ENCODE measurements around the gene SSMEM1. TPM values are rescaled to one million over a fixed set of nuclear protein-coding genes. Genes with fewer than 3 reads are reported as not detected.

The SSMEM1 gene
- total and polyA plus RNA-seq, 9 of the 15 experiments (the other 6 are each of a cell fraction or from before 2014, with no cell fraction given): 0.10 to 0.28 (median 0.18) TPM; not detected in 4

DNA sequence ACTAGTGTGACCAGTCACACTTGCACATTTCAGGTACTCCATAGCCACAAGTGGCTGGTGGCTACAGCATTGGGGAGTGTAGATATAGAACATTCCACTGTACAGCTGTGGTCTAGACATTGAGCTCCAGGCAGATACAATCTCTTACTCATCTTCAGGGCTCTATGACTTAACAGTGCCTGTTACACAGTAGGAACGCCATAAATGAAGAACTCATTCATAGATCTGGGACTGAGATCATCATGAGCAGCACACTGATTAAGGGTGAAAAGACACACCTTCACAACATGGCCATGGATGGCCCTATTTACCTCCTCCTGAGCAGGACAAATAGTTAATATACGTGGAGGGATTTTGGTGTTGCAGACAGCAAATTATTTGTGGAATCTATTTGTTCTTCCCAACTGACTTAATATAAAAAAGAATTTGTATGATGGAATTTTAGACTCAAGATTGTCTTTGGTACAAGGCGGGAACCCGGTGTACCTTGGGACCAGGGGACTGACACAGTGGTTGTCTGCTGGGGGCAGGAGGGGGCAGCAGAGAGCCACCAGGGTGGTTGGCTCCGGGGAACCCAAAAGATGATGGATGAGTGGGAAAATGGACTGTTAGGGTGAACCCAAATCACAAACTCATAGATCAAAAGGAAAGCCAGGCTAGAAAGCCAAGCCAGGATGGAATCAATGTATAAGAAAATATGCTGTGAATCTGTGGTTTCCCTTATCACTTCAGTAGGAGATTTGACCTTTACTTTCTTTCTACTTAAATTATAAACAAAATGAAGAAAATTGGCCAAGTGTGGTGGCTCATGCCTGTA lies 34.7 kb downstream of the SSMEM1 start (continued):
- TF ChIP-seq U2AF1 (optimal IDR thresholded peaks at IDR 0.05; ENCODE audit: low read depth, low read length): no peak
- TF ChIP-seq NBN (IDR thresholded peaks at IDR 0.05; ENCODE audit: low read depth): no peak
- no peak for TF ChIP-seq MED1 (CRISPR knock-in tag; IDR thresholded peaks at IDR 0.05; ENCODE audit: borderline replicate concordance)
- TF ChIP-seq MCM2 (IDR thresholded peaks at IDR 0.05; ENCODE audit: low read depth): no peak
- TF ChIP-seq ZKSCAN8 (CRISPR knock-in tag; IDR thresholded peaks at IDR 0.05): no peak
- no peak for TF ChIP-seq ZC3H11A (IDR thresholded peaks at IDR 0.05; ENCODE audit: low read depth, low read length)
- TF ChIP-seq ZSCAN32 (CRISPR knock-in tag; IDR thresholded peaks at IDR 0.05): peak; percentile 89
- TF ChIP-seq RNF2 (IDR thresholded peaks at IDR 0.05): no peak; the same call in 1 of the 2 replicates
- no peak for TF ChIP-seq SMAD1 (IDR thresholded peaks at IDR 0.05; ENCODE audit: low read depth, low read length, partially characterized antibody)
- no peak for TF ChIP-seq MAFF (IDR thresholded peaks at IDR 0.05; ENCODE audit: low read length)
- no peak for TF ChIP-seq CCNT2 (IDR thresholded peaks at IDR 0.05; ENCODE audit: borderline replicate concordance, extremely low read depth, insufficient read length, low read depth, low read length)
- no peak for TF ChIP-seq ZNF274 (IDR thresholded peaks at IDR 0.05; ENCODE audit: borderline replicate concordance, low read depth, low read length)
- peak; percentile 59 for TF ChIP-seq TCF3 (CRISPR knock-in tag; IDR thresholded peaks at IDR 0.05)
- peak; percentile 93 for TF ChIP-seq SMC3 (conservative IDR thresholded peaks at IDR 0.05; ENCODE audit: insufficient read depth, low read depth, low read length)
- TF ChIP-seq CREBBP (IDR thresholded peaks at IDR 0.05; ENCODE audit: low read depth, low read length): no peak
- 0 out of 2 replicates have a peak, but pooled peaks have one; percentile 51 for TF ChIP-seq ZNF175 (CRISPR knock-in tag; IDR thresholded peaks at IDR 0.05; ENCODE audit: low read depth)
- TF ChIP-seq, protein P1, sequence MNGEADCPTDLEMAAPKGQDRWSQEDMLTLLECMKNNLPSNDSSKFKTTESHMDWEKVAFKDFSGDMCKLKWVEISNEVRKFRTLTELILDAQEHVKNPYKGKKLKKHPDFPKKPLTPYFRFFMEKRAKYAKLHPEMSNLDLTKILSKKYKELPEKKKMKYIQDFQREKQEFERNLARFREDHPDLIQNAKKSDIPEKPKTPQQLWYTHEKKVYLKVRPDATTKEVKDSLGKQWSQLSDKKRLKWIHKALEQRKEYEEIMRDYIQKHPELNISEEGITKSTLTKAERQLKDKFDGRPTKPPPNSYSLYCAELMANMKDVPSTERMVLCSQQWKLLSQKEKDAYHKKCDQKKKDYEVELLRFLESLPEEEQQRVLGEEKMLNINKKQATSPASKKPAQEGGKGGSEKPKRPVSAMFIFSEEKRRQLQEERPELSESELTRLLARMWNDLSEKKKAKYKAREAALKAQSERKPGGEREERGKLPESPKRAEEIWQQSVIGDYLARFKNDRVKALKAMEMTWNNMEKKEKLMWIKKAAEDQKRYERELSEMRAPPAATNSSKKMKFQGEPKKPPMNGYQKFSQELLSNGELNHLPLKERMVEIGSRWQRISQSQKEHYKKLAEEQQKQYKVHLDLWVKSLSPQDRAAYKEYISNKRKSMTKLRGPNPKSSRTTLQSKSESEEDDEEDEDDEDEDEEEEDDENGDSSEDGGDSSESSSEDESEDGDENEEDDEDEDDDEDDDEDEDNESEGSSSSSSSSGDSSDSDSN (IDR thresholded peaks at IDR 0.05; ENCODE audit: borderline replicate concordance in 1 of 2, low read depth in 2 of 2, low read length in 2 of 2): 0 out of 4 replicates have a peak, but pooled peaks of 1 of the 2 experiments have one; percentile 24
- TF ChIP-seq, protein P2, sequence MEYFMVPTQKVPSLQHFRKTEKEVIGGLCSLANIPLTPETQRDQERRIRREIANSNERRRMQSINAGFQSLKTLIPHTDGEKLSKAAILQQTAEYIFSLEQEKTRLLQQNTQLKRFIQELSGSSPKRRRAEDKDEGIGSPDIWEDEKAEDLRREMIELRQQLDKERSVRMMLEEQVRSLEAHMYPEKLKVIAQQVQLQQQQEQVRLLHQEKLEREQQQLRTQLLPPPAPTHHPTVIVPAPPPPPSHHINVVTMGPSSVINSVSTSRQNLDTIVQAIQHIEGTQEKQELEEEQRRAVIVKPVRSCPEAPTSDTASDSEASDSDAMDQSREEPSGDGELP (CRISPR knock-in tag; IDR thresholded peaks at IDR 0.05; ENCODE audit: borderline replicate concordance): peak; percentile 90
- no peak for TF ChIP-seq ZNF217 (CRISPR knock-in tag; IDR thresholded peaks at IDR 0.05)
- no peak for TF ChIP-seq GTF2F1 (IDR thresholded peaks at IDR 0.05; ENCODE audit: low read depth, low read length)
- TF ChIP-seq, protein P3, sequence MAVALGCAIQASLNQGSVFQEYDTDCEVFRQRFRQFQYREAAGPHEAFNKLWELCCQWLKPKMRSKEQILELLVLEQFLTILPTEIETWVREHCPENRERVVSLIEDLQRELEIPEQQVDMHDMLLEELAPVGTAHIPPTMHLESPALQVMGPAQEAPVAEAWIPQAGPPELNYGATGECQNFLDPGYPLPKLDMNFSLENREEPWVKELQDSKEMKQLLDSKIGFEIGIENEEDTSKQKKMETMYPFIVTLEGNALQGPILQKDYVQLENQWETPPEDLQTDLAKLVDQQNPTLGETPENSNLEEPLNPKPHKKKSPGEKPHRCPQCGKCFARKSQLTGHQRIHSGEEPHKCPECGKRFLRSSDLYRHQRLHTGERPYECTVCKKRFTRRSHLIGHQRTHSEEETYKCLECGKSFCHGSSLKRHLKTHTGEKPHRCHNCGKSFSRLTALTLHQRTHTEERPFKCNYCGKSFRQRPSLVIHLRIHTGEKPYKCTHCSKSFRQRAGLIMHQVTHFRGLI (CRISPR knock-in tag; IDR thresholded peaks at IDR 0.05): no peak
- no peak for TF ChIP-seq KHSRP (IDR thresholded peaks at IDR 0.05)
- no peak for TF ChIP-seq ZNF717 (CRISPR knock-in tag; IDR thresholded peaks at IDR 0.05)
- no peak for TF ChIP-seq TSC22D4 (tag; IDR thresholded peaks at IDR 0.05)
